HG02885 (cell line): Measurements from ENCODE around the gene ACVR1B.

ENCODE experiments used
- ATAC-seq: cut with Tn5 transposase; IDR thresholded peaks from one replicate; pipeline ENCODE4 v1.9.1; 2021; ENCODE audit warnings: mild to moderate bottlenecking; ENCODE audit not compliant: unreplicated experiment, poor library complexity

The ACVR1B gene

DNA sequence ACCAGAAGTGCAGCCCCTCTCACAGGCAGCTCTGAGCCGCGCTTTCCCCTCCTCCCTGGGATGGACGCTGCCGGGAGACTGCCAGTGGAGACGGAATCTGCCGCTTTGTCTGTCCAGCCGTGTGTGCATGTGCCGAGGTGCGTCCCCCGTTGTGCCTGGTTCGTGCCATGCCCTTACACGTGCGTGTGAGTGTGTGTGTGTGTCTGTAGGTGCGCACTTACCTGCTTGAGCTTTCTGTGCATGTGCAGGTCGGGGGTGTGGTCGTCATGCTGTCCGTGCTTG lies 43.0 kb downstream of the ACVR1B start:
- no peak for ATAC-seq

DNA sequence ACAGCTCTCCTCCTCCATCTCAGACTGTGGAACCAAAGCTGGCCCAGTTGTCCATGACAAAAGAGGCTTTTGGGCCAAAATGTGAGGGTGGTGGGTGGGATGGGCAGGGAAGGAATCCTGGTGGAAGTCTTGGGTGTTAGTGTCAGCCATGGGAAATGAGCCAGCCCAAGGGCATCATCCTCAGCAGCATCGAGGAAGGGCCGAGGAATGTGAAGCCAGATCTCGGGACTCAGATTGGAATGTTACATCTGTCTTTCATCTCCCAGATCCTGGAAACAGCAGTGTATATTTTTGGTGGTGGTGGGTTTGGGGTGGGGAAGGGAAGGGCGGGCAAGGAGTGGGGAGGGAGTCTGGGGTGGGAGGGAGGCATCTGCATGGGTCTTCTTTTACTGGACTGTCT lies 43.5 kb downstream of the ACVR1B start:
- ATAC-seq: no peak

DNA sequence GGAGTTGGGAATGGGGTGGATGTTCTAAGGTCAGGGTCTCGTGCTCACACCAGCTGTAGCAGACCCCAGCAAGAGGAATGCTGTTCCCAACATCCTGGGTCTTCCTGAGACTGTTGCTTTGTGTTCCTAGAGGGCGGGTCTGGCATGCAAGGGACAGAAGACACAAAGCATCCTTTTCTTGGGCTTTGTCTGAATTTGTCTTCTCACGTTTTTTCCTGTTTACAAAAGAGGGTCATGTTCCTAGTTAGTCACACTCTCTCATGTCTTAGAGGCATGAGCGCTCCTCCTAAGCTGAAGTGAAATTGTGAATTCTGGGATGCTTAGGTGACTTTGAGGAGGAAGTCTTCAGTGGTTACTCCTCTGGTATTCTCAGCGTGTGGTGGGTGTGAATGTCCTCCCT lies 45.6 kb downstream of the ACVR1B start:
- ATAC-seq: no peak

DNA sequence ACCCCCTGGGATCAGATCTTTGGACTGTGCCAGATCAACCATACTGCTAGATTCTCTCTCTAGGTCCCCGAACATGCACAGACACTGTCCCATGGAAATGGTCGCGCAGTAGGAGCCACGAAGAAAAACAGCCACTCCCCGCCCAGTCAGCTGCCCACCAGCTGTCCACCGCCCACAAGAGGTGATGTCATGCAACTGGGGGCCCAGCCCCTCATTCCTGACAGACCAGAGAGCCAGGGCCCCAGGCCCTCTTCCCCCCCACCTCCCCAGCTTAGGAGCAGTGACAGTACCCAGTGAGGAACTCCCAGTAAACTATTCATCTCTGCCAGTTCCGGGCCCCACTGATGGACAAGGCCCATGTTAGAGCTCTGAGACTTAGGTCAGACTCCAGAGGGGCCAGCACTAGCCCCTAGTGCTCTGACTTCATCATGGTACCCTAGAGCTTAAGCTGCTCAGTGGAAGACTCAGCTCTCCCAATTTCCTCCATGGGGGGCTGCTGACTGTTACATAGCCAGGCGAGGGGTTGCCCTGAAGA lies 51.6 kb downstream of the ACVR1B start:
- no peak for ATAC-seq

DNA sequence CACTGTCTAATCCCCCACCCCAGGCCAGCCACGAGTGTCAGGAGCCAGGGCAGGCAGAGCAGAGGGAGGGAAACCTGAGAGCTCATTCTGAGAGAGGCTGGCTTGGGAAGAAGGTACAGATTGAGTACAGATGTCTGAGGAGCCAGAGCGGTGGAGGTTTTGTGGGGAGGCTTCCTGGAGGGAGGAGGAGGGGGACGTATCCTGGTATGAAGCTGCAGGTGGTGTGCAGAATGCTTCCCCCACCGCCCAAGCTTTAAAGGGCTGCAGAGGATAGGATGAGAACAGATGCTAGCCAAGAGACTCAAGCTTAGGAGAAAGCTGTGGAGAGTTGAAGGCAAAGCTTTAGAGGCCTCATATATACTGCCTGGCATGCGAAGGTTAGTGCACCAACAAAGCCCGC lies 52.1 kb downstream of the ACVR1B start:
- no peak for ATAC-seq

DNA sequence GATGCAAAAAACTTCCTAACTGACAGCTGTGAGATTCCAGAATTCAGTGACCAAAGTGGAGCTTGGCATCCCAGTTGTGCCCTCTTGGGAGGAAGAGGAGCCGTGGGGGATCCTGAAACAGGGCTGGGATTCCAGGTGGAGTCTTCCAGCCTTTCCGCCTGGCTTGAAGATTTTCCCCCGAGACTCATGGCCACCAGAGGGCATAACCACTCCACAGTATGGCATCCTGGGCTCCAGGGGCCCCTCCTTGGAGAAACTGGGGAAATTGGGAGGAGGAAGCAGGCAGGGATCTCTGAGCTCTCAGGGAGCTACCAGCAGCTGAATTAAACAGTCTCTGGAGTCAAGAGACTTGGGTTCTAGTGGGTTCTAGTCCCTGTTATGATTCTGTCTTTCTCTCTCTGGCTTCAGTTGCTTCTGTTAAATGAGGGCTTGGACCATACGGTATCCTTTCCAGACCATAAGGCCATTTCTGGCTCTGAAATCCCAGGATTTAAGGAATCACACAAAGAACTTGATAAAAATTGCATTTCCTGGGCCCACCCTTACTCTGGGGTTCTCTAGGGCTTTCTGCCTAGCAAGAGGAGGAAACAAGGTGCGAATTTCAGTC lies 52.6 kb downstream of the ACVR1B start:
- no peak for ATAC-seq

DNA sequence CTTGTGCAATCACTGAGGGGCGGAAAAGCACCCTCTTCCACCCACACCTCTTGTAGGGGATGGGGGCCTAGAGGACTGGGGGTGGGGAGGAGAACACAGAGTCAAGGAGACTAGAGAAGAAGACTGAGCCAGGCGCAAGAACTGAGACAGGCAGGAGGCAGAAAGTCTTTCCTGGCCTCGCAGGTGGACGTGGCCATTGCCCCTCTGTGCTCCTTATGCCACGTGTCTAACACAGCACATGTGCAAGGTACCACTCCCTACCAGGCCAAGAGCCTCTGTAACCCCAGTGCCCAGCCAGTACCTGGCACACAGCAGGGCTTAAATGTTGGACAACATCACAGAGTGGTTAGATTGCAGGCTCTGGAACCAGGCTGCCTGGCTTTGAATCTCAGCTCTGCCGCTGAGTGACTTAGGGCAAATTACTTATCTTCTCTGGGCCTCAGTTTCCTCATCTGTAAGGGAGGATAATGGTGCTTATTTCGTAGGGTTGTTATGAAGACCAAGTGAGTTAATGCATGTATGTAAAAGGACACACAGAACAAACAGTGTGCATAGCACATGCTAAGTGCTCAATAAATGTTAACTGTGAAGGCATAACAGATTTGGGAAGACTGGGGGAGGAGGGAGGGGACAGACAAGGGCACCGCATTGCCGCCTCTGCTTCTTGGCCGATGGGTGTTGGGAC lies 53.9 kb downstream of the ACVR1B start:
- no peak for ATAC-seq

DNA sequence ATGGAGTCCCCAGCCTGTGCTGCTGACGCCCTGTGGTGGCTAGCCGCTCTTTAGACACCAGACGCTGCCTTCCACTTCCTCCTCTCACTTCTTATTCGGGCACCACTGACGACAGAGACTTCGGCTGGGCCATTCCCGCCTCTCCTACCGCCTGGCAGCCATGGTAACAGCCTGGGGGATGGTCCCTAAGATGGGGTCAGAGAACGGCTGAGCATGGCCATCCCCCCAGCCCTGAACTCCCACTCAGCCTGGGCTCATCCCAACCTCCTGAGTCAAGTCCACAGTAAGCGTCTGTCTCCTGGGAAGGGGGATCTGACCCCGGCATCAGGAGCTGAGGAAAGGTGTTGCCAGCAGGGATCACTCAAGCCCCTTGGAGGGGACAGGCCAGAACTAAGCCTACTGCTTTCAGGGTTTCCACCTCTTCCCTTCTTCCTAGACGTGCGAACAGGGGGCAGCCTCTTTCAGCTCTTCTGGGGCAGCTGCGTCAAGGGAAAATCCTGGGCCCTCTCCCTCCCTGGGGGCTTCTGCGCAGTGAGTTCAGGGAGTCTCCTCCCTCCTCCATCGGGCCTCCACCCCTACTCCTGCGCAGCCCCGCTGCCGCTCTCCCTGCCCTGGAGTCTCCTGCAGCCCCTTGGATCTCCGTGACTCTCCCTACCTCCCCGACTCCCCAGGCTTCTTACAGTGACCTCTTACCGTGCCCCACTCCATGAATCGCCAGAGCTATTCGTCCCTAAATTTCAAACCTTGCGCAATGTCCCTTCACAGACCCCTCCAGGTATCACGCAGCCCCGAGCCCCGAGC lies 54.6 kb downstream of the ACVR1B start:
- peak; percentile 80 for ATAC-seq

DNA sequence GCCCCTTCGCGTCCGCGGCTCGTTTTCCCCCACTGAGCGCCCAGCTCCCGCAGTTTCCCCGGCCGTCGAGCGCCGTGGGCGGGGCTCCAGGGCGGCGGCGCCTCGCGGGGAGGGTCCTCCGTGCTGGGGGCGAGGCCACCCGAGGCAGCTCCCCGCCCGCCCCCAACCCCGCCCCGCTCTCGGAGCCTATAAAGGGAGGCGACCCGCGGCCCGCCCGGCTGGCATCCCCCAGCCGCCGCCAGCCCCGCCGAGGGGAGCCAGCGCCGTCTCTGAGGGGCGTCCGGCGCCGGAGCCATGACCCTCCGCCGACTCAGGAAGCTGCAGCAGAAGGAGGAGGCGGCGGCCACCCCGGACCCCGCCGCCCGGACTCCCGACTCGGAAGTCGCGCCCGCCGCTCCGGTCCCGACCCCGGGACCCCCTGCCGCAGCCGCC lies 55.2 kb downstream of the ACVR1B start, which contains the start of gene TAMALIN:
Gene TAMALIN, plus strand, starts transcription at position 221 of the 432 bp plus-strand sequence. Its CDS starts 74 bp downstream, at position 295.
- ATAC-seq: no peak

DNA sequence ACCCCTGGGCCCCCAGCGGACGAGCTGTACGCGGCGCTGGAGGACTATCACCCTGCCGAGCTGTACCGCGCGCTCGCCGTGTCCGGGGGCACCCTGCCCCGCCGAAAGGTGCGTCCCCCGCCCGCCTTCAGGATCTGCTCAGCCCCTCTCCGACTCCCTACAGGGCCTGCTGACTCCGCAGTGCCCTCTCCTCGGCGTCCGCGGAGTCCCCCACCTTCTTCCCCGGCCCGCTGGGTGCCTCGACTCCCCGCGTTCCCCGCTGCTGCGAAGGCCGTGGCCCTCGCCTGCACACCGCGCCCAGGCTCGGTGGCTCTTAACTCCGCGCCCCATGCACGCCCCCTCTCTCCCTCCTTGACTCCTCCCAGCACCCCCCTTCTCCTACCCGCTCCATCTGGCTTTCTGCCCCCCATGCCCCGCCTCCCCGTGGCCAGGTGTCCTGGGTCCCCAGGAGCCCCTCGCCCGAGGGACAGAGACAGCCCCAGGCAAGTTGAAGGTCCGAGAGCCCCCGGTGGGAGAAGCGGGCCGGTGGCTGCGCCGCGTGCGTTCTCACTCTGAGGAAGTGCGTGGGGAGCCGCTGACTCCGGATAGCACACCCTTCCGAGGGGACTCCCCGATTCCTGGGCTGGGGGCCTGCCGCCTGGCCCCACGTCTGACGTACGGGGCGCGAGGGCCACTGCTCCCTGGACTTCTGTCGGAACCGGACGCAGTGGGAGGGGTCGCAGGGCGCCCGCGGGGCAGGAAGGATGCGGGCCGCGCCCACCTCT lies 55.8 kb downstream of the ACVR1B start:
- ATAC-seq: no peak

DNA sequence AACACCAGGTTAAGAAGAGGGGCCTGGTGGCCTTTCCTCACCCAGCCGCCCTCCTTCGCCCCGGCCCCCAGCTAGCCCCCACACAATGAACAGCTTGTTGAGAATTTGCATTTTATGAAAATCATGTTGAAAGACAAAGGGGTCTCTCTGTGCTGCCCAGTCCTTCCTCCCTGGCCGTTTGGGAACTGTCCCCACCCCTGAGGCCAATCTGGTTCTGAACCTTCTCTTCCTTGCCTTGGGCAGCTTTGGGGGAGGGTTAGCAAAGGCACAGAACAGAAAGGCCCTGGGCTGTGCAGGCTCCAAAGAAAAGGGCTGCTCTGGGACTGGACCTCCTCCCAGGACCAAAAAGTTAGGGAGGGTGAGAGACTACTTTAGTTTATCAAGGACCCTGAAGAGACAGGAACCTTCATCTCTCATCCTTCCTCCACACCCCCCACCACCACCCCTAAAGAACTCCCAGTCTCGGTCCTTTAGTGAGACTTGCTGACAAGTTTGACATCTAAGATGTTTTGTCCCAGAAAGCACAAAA lies 56.5 kb downstream of the ACVR1B start:
- no peak for ATAC-seq

DNA sequence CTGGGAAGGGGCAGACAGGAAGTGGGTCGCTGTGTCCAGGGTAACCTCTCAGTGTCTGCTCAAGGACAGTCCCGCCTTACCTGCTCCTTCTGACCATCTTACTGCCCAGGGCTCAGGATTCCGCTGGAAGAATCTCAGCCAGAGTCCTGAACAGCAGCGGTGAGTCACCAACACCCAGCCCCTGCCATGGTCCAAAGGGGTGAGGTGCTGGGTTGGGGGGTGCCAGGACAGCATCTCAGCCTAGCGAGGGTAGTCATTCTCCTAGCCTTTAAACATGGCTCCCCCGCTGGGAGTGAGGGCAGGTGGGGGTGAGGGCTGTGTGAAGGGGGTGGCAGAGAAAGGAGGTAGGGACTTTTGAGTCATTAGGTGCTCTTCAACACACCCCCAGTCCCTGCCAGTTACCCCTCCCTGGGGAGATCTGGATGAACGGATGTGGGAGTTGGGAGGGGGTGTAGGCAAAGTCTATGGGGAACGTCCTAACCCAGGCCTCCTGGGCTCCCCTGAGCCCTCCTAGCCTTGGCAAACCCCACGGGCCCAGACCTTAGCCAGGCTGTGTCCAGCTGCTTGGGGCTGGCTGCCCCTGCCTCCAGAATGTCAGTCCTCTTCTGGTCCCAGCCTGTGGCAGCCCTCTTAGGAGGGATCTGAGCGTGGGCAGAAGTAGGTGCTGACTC lies 57.7 kb downstream of the ACVR1B start:
- ATAC-seq: no peak

DNA sequence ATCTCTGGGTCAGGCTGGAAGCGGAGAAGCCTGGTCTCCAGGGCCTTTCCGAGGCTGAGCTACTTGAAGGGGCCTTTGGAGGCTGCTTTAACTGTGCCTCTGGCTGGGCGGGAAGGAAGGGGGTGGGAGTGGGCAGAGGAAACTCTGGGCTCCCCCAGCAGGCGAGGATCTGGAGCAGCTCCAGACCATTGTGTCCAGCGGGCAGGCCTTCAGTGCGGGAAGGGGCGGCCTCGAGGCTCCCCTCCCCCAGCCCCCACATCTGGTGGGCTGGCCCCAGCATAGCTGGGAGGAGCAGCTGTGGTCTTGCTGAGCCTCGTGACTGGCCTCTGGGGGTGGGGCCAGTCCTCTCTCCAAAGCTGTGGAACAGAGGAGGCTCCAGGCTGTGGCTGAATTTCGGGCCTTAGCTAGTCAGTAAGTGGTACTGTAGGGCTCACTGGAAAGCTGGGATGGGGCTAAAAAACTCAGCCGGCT lies 58.7 kb downstream of the ACVR1B start:
- ATAC-seq: no peak

DNA sequence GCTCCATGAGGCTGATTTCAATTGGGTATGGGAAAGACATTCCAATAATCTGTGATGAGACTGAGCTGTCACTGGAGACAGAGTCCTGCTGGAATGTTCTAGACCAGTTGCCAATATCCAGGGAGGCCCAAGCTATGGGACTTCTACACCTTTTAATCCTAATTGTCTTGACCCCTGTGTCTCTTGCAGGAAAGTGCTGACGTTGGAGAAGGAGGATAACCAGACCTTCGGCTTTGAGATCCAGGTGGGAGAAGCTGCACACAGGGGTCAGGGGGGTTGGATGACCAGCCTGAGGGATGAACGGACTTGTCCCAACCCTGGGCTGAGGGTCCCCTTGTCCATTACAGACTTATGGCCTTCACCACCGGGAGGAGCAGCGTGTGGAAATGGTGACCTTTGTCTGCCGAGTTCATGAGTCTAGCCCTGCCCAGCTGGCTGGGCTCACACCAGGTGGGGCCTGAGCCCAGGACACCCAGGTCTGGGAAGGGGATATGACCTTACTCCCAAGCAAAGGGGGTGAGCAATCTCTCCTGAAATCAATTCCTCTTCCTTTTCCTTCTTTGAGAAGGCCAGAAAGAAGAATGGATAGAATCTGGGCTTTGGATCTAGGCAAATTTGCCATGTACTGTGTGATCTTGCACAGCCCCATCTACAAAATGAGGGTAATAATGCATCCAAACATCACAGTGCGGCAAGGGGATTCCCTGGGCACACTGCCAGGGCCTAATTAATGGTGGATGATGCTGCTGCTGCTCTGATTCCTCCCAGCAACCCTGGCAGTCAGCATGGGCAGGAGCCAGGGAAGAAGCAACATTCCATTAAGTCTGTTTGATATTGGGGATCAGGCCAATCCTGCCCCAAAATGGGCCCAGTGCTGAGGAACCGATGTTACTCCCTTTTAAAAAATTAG lies 59.4 kb downstream of the ACVR1B start:
- ATAC-seq: no peak

DNA sequence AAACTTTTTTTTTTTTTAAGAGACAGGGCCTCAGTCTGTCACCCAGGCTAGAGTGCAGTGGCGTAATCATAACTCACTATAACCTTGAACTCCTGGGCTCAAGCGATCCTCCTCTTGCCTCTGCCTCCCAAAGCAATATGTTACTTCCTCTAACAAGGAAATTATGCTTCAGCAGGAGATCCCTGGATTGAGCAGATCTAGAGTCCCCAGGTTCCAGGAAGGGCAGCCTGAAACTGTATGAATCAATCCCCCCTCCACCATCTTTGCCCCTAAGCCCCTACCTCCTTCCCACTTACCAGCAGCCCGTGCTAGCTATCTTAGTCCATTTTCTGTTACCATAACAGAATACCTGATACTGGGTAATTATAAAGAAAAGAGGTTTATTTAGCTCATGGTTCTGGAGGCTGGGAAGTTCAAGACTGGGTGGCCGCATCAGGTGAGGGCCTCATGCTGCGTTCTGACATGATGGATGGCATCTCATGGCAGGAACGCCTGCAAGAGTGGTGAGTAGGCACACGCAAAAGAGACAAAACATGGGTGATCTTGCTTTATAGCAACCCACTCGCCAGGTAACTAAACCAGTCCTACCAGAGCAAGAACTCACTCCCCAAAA lies 60.2 kb downstream of the ACVR1B start:
- no peak for ATAC-seq

DNA sequence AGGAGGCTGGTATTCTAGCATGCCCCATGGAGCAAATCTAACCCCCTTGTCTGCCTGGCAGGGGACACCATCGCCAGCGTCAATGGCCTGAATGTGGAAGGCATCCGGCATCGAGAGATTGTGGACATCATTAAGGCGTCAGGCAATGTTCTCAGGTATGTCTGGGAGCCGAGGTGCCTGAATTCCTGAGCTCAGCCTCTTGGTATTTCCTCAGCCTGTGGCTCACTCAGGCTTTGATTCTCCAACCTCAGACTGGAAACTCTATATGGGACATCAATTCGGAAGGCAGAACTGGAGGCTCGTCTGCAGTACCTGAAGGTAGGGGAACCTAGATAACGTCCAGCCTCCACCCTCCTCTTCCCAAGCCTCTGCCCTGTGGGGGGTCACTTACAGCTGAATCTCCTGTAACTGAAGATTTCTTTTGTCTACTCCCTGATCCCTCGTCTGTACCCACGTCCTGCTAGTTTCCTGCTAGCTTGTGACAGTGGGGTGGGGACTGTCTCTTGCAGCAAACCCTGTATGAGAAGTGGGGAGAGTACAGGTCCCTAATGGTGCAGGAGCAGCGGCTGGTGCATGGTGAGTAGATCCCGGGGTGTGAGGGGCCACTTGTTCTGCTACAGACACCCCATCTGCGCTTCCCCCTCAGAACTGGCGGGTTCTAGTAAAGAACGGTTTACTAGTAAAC lies 62.3 kb downstream of the ACVR1B start:
- ATAC-seq: no peak
